SK-N-SH treated with all-trans-retinoic acid at 6 μM for 48 hours (cell line): Measurements from ENCODE around the gene EIF3I.

ENCODE experiments used
- PATZ1 ChIP-seq: fragments of 250-450 bp; sonication (Bioruptor Pico); IDR thresholded peaks from 2 replicates; pipeline ENCODE4 v1.8.0; 2020; ENCODE audit warnings: mild to moderate bottlenecking, moderate library complexity, borderline replicate concordance
- PPARA ChIP-seq: fragments of 250-450 bp; sonication (Bioruptor Pico); IDR thresholded peaks from 2 replicates; pipeline ENCODE4 v1.5.0; 2020; ENCODE audit warnings: mild to moderate bottlenecking, borderline replicate concordance
- ZFP3 ChIP-seq: fragments of 250-450 bp; sonication (Bioruptor Pico); IDR thresholded peaks from 2 replicates; pipeline ENCODE4 v1.5.0; 2020; ENCODE audit warnings: mild to moderate bottlenecking, moderate library complexity

- TF ChIP-seq PPARA (CRISPR knock-in tag), result no peak
- no peak for TF ChIP-seq ZFP3 (CRISPR knock-in tag)
- TF ChIP-seq PATZ1 (CRISPR knock-in tag), result no peak
Observed at GRCh38 chr1:32184650-32185049, 37.6 kb upstream of the EIF3I start.
